Stimulated activated CD4-positive, alpha-beta T cell treated with anti-CD3 and anti-CD28 coated beads, Interleukin-2, amount 100 ng/mL, for 4 hours (primary cell): ENCODE data around the gene ABCA13.

Experiments
- DNase-seq: peaks from one replicate; pipeline ENCODE4 v3.0.0-alpha.2; 2020; ENCODE audit warnings: low read depth

ABCA13 gene

DNA sequence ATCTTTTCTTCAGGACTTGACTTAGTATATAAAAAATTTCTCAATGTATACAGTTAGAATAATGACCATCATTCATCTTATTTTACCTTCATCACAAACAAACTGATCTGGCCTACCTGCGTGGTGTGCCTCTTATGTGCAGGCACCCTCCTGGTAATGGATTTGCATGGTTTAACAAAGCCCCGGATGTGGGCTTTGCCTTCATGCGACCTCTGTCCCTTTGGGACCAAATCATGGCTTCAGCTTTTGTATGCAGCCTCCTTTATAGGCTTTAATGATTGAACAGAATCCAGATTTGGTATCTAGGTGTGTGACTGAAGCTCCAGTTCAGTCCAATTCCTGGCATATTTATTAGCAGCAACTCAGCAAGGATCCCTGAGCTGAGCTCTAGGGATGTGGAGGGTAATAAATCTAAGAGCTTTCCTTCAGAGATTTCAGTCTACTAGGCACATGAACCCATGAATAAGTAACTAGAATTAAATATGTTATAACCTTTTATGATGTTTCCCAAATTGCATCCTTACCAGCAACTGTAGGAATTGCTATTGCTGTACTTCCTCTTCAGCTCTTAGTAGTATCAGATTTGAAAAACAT lies 256.9 kb downstream of the ABCA13 start:
- DNase-seq = no peak

DNA sequence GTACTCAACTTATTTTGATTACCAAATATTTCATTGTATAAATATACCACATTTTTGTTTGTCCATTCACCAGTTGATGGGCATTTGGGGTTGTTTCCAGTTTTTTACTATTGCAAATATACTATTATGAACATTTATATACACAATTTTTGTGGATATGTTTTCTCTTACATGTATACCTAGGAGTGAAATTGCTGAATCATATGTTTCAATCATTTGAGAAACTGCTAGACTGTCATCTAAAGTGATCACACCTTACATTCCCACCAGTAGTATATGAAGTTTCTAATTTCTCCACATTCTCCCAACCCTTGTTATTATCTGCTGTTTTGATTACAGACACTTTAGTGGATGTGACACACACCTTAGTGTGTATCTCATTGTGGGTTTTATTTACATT lies 257.9 kb downstream of the ABCA13 start:
- no peak for DNase-seq

DNA sequence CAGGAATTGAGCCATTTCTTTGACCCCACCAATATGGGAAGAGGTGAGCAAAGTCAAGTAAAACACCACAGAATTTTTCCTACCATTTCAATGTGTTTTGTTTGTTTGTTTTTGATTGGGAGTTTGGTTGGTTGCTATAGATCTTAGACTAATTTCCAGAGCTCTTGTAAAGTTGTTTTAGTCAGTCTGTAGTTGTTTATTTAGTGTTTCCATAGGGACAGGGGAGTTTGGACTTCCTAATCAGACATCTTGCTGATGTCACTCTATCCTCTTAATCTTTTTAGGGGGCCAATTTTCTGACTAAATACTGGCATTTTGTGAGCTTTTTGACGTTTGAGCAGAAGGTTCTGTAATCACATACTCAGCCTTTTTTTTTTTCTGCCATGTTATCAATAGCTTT lies 266.9 kb downstream of the ABCA13 start:
- DNase-seq = no peak

DNA sequence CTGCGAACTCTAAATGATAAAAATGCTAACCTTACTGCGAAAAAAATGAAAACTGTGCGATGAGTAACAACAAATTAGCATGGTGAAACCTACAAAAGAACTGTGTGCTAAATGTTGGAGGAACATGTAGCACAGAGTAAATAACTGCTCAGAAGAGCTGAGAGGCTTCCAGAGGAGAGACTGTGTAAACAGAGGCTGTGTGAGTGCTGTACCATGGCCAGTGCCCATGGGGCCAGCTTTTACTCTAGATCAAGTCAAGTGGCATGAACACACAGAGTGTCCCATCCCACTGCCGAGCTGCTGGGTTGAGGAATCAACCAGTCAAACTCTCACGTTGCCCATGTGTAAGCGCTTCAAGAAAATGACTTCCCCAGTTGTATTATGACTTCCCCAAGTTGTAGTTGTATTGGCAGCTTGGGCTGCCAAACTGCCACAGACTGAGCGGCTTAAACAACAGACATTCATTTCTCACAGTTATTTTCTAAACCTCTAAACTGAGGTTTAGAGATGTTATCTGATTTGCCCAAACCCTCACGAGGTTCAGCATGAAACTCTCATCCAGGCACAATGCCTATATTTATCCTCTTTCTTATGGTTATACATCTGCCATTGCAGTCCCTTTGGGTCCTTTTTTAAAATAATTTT lies 270.7 kb downstream of the ABCA13 start:
- no peak for DNase-seq

DNA sequence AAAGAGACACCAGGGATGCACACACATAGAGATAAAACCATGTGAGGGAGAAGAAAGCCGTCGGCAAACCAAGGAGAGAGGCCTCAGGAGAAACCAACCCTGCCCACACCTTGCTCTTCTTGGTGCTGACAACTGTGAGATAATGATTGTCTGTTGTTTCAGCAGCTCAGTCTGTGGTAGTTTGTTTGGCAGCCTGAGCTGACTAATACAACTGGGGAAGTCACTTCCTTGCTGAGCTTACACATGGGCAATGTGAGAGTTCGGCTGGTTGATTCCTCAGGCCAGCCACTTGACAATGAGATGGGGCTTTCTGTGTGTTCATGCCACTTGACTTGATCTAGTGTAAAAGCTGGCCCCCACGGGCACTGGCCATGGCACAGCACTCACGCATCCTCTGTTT lies 271.8 kb downstream of the ABCA13 start:
- DNase-seq = no peak

DNA sequence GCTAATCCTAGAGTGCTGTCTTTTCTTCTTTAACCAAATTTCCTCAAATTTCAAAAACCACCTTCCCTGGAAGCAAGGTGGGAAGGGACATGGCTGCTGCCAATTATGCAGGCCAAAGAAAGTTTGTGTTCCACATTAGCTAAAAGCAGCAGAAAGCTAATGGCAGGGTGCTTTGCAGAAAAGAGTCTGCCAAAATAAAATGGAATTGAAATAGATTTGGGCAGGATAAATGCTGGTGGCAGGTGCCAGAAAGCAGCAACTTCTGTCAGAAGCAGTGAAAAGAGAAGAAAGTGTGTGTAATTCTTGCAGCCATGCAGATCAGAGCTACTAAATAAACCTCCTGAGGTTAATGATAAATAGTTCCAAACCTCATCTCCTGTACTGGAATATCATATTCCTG lies 275.5 kb downstream of the ABCA13 start:
- no peak for DNase-seq

DNA sequence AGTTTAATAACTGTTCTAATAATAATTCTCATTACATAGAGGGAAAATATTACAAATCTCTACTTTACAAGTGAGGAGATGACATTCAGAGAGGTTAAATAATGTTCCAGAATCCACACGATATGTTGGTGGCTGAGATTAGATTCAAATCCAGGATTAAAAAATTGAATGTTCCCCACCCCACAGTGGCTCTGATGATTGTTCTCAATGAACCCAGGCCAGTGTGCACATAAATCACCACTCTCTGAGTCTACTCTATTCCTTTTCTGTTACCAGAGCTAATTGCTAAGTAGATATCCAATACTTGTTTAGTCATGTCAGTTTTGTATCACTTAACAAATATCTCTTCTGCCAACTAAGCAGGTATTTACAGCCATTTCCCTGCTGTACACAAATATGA lies 281.0 kb downstream of the ABCA13 start:
- no peak for DNase-seq

DNA sequence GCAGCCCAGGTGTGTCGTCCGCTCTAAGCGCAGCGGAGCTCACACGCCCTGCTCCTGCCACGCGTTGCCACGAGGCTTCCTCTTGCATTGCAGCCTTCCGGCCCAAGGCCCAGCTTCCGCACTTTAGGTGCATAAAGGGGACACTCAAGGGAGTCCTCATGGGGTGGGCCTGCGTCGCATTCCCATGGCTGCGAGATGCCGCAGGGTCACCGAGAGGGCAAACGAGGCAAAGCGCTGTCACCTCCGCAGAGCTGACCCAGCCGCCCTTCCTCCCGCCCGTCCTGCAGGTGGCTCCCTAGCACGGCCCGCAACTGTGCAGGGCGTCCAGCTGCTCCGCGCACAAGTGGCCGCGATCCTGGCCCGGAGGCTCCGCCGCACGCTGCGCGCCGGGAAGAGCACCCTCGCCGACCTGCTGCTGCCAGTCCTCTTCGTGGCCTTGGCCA lies 283.5 kb downstream of the ABCA13 start:
- no peak for DNase-seq

DNA sequence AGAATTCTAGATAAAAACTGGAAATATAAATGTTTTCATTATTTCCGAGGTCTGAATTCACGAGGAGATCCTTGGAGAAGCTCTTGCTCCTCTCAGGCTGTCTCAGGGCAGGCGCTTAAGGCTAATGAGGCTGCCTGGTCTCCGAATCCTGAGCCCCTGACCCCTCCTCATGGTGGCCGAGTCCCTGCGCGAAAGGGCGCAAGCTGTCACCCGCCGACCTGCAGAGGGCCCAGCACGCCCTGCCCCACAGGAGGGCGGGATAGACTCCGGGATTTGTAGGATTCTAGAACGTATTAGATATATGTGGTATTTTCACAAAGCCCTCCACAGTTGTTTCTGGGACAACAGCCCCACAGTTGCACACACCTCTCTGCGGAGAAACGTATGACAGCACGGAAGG lies 284.1 kb downstream of the ABCA13 start:
- no peak for DNase-seq

DNA sequence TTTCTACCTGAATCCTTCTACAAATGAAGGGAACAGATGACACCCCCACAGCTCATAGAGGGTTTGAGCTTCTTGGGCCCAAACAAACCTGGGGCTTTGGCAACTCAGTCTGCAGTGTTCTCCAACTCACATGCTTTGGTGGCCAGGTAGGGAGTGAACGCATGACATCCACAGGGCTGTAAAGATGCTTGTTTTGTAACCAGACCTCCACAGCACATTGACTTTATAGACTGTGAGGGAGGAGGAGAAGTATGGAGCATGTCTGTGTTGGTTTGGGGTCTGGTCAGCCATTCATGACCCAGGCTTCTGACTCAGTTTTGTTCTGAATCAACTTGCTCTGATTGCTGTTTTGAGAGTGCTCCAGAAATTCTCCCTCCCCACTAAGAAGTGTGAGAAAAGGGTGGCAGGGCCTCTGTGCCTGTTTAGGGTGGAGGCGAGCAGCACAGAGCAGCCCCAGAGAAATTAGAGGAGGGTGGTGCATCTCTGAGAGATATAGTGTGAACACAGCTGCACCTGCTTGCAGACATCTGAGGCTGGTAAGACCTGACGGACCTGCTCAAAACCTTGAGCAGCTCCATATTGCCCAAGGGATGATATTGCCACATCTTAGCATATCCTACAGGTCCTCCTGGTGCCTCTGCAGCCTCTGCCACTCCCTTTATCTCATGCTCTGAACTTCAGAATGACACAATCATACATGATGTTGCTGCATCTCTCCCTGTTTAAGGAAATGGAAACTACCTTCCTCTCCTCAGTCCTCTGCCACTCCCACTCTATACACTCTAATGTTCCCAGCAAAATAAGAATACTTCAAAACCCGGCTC lies 287.7 kb downstream of the ABCA13 start:
- no peak for DNase-seq

DNA sequence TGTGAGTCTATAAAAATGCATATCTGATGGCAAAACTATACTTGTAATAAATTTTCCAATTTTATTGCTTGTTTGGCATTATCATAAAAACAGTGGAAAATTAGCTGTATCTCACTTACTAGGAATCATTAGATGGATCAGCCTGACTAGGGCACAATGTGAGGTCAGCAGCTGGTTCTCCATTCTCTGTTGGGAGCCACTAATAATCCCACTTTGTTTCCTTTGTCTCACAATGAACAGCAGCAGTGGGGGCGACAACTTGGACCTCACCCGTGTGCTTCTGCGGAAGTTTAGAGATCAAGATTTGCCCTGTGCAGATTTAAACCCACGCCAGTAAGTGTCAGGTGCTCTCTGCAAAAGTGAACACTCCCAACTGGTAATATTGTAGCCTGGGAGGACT lies 295.5 kb downstream of the ABCA13 start:
- no peak for DNase-seq

DNA sequence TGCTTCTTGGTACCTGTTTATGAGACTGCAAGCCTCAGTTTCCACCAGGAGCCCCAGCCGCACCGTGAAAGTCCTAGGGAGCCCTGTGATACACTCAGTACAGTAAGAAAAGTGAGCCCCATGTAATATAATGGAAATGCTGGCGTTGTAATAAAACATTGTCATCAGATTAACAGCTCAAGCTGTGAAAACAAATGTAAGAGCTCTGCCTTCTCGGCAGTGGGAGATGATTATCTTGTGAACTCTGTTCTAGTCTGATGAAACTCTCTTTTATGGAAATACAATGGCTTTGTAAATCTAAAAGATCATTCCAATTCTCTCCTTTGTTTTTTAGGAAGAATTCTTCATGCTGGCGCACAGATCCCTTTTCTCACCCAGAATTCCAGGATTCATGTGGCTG lies 299.9 kb downstream of the ABCA13 start:
- no peak for DNase-seq

DNA sequence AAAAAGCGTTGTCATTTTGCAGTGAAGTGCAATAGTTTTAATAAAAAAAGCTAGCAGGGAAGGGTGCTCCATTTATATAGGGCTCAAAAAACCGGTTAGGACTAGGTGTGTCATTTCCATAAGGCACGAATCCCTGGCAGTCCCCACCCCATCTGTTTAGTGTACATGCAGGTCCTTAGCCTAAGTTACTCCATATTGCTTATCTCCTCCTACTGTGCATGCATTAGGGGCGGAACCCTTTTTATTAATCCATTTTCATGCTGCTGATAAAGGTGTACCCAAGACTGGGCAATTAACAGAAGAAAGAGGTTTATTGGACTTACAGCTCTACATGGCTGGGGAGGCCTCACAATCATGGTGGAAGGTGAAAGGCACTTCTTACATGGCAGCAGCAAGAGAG lies 301.4 kb downstream of the ABCA13 start:
- no peak for DNase-seq

DNA sequence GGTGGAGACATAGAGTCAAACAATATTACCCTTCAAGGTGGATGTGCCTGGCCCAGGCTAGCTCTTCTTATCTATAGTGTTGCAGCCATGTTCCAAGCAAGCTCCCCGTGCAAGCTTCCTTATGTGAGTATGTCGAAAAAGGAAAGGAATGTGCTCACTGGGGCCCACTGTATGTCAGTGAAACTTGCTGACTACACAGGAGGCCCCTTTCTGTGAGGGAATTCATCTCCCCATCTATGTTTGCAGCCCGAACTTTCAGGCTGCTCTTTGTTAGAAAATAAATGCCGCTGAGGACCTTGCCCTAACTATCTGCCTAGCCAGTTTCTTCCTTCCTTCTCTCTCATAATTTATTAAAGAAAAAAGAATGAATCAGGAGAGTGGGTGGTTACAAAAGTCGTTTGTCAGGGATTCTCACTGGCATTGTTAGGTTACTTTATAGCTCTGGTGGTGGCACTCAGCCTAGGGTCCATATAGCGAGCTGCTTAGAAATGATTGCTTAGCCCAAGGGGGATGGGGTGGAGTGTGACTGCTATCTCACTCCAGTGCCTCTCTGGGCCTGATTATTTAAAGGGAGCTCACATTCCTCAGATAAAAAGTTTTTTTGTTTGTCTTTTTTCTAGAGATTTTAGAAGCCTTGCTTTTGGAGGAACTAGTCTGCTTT lies 302.1 kb downstream of the ABCA13 start:
- no peak for DNase-seq

DNA sequence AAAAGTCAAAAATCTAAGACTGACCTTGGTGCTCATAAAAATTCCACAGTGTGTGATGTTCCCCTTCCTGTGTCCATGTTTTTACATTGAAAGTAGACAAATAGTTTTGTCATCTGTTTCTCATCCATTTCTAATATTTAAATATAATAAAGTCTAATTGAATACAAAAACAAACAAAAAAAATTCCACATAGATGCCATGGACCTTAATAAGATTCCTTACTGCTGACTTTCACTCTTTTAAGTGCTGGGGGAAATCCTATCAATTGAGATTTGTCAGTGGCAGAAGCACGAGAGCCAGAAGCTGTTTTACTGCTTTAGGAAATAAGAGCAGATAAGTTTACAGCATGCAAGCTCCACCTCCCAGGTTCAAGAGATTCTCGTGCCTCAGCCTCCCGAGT lies 310.0 kb downstream of the ABCA13 start:
- DNase-seq = no peak

DNA sequence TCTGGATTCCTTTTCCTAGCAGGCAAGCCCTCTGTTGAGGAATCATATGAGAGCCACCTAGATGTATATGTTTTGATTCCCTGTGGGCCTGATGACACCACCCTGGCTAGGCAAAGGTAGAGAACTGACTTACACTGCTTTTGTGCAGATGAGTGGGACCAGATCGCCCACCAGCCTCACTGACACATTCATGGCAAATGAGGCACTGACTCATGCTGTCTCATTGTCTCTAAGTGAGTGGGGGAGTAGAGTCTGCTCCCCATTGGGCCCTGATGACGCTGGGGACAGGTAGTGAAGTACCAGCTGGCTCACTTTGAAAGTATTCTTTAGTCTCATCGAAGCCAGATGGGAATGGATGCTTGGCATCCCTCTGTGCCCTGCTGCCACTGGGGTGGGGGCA lies 326.3 kb downstream of the ABCA13 start:
- DNase-seq = no peak

DNA sequence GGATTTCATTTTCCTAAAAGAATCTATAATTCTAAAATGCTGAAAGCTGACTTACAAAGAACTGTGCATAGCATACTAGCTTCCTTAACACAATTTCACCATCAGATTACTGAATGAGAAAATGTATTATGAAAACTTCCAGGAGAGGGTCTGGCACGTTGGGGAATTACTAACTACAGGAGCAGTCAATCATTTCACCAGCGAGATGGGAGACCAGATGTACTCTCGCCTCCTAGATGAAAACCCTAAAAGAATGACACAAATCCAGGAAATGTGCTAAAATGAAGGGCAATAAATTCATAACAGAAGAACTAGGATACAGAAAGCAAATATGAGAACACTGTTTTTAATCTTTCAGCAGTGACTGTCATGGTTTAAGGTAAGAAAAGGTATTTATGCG lies 330.8 kb downstream of the ABCA13 start:
- DNase-seq = no peak

DNA sequence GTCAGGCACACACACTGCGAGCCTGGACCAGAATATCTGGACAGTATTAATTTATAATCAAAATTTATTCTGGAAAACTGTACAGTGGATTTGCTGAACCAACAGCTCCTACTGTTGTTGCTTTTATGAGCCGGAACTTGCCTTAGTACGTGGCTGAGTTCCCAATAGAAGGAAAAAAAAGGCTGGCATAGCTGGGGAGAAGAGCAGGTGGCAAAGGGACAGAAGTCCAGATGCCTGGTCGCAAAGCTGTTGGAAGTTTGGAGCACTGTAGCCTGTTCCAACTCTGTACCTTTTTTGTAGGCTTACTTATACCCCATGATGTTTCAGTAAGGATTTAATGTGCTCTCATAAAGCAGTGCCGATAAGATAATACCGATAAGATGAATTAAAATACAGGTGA lies 333.8 kb downstream of the ABCA13 start:
- no peak for DNase-seq

DNA sequence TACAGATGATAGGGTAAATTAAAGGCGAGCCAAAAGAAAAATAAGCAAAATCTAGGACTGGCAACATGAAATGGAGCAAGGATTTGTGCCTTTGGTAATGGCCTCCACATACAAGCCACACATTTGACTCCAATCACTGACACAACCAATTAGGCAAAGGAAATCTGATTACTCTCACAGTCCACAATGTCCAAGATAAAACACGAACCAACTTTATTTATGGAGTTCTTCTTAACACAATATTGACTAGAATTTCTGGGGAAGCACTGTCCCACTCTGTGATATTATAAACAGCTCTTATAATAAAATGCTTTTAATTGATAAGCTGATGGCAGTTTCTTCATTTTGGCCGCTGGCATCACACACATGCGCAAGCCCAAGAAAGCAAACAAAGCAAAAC lies 334.2 kb downstream of the ABCA13 start:
- no peak for DNase-seq

DNA sequence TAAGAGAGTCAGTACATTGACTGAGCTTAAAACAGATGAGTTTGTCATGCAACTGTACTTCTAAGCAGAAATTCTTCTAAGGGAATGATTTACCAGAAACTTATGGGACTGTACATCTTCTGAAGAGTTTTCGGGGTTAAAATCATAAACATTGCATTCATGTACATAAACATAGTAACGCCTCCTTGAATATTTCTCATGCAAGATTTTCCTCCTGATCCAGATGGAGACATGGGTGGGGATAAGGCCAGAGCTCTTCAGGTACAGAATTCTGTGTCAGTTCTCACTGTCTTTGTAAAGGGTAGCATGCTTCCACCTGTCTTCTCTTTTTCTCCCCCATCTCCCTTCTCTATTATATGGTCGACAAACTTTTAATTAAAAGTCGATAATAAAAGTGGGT lies 335.3 kb downstream of the ABCA13 start:
- DNase-seq = no peak

DNA sequence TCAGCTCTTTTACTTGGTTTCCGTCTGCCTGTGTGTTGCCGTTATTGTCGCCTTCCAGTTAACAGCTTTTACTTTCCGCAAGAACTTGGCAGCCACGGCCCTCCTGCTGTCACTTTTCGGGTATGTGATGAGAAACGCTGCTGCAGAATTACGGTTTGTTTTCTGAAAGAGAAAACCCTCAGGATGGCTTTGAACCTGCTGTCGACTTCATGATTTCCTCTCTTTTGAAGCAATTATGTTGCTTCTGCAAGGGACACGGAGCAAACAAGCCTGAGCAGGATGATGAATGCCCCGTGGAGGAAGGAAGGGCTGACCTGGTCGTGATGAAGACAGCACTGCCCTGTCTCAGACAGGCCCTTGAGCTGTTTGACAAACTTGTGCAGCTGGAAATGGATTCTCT lies 339.8 kb downstream of the ABCA13 start:
- no peak for DNase-seq

DNA sequence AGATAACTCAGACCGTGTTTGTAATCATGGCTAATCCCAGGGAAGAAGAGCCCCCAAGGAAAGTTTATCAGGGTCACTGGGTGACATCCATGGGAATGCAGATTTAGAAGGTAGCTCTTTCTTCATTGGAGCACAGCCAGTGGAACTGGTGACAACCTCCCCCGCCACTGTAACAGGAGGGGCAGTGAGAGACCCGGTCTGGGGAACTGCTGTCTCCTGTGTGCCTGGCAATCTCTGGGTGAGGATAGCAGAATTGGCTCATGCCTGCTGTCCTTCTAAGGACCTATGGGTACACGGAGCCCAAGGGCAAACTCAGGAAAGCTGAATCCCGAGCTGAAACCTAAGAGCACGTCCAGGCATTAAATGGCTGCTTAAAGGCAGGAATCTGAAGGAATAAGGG lies 341.6 kb downstream of the ABCA13 start:
- no peak for DNase-seq

DNA sequence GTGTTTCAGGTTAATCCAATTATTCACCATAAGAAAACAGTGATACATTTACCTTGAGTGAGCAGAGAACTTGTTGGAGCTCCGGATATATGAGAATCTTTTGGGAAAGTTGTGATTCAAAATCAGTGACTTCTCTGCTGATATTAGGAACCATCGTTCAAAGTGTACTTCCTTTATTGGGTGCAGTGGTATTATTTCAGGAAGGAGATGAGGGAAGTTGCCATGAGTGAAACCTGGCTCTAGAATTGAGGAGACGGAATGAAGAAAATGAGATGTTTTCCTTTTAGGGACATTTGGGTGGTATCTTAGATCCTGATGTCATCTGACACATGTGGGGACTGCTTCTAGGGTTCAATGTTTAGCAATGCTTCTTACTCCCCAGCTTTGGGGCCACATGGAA lies 343.9 kb downstream of the ABCA13 start:
- no peak for DNase-seq
